ENCODE measurements around the gene CAMTA1. TPM values are rescaled to one million over a fixed set of nuclear protein-coding genes. Genes with fewer than 3 reads are reported as not detected.

Gene CAMTA1
- total and polyA plus RNA-seq, 9 of the 15 experiments (the other 6 are each of a cell fraction or from before 2014, with no cell fraction given), result 43.9 to 161 (median 65.9) TPM

DNA sequence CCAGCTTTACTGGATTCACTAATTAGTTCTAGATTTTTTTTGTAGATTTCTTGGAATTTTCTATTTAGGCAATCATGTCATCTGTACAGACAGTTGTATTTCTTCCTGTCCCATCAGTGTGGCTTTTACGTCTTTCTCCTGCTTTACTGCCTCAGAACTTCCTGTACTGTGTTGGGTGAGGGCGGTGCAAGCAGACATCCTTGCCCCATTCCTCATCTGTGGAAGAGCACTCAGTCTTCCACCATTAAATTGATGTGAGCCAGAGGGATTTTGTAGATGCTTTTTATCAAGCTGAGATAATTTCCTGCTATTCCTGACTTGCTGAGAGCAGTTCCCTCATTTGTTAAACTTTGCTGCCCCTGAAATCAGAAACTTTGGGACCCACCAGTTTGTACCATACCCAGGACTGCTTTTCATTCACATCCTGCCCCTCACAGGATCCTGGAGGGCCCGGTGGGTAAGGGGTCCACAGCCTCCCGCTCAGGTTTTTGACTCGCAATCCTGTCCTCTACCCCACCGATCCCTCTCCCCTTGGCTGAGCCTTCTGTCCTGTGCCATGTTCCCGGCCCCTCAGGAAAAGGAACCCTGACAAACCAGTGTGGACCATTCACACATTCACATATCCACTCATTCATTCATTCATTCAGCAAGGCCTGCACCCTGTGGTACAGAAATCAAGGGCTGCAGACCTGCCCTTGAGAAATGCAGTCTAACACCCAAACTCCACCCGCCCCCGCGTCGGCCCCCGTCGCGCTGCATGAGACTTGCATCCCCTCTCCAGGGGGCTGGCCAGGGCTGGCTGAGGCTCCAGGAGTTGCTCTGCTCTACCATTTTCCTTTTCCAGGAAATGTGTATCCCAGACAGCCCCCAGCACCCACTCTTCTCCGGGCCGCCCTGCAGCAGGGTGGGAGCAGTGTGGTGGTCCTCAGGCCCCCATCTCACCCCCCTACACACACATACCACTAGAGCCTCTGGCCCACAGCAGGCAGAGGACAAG is 739.4 kb downstream of the CAMTA1 start:
- no peak for DNase-seq (ENCODE audit: extremely low read depth in 1 of 4, low spot score in 3 of 4)
- no TSS peak for BruUV-seq (replicated peaks)
- intact Hi-C loops (cut with micrococcal nuclease), result no loop called here
- 1% methylated on average over 10 of the region's 16 CpGs for WGBS (ENCODE audit: insufficient coverage, low coverage, missing lambda C conversion rate)
- Histone ChIP-seq H3K4me3 (no peak overlapping the region), H3K36me3 (ENCODE audit: control insufficient read depth, insufficient read depth, low read length) (no peaks in the 10 kb centered on the region), H3K9me1 (ENCODE audit: control insufficient read depth, insufficient read depth, low read length) (no peaks in the 10 kb centered on the region), H4K20me1 (replicated peaks; ENCODE audit: control insufficient read depth, insufficient read depth, low read length) (peaks cover under 1% of the 10 kb centered on the region; the same call in 1 of the 2 replicates), H3K4me1 (replicated peaks in 1 of 2; ENCODE audit: control insufficient read depth in 2 of 2, insufficient read depth in 2 of 2, low read length in 2 of 2) (no peaks in the 10 kb centered on the region), H3K9ac (ENCODE audit: insufficient read depth in 1 of 2, low read depth in 2 of 2, low read length in 2 of 2) (no peak overlapping the region), H3K27ac (ENCODE audit: extremely low read depth, low read depth, low read length) (no peak overlapping the region), H3K79me2 (ENCODE audit: control insufficient read depth, insufficient read depth, low read length) (no peaks in the 10 kb centered on the region), H3K9me3 (replicated peaks; ENCODE audit: control insufficient read depth, insufficient read depth, low read depth, low read length) (no peaks in the 10 kb centered on the region), H3K4me2 (ENCODE audit: insufficient read depth, low read length) (no peak overlapping the region), H2AFZ (ENCODE audit: low read depth, low read length) (no peak overlapping the region), H3K27me3 (ENCODE audit: control insufficient read depth in 2 of 2, insufficient read depth in 2 of 2, low read length in 2 of 2) (peaks cover 2 to 38% of the 10 kb centered on the region in 2 experiments)
- POLR2A ChIA-PET, result no interaction called here
- in situ Hi-C loops (cut with MboI), result no loop called here
- CTCF ChIA-PET (ENCODE audit: low intra/inter-chr PET ratio), result no interaction called here
- no peak for FAIRE-seq
- no peak for TF ChIP-seq TEAD1 (CRISPR knock-in tag; IDR thresholded peaks at IDR 0.05)
- TF ChIP-seq ZC3H11A (IDR thresholded peaks at IDR 0.05; ENCODE audit: low read depth, low read length), result no peak
- TF ChIP-seq MIER1 (IDR thresholded peaks at IDR 0.05; ENCODE audit: low read depth), result no peak
- TF ChIP-seq TGIF2 (CRISPR knock-in tag; IDR thresholded peaks at IDR 0.05), result no peak
- TF ChIP-seq ZNF165 (CRISPR knock-in tag; IDR thresholded peaks at IDR 0.05; ENCODE audit: borderline replicate concordance), result no peak
- TF ChIP-seq NRF1 (conservative IDR thresholded peaks at IDR 0.05 in 1 of 2, IDR thresholded peaks at IDR 0.05 in 1 of 2), result no peak
- no peak for TF ChIP-seq PPARD (CRISPR knock-in tag; IDR thresholded peaks at IDR 0.05)
- TF ChIP-seq, protein P1, sequence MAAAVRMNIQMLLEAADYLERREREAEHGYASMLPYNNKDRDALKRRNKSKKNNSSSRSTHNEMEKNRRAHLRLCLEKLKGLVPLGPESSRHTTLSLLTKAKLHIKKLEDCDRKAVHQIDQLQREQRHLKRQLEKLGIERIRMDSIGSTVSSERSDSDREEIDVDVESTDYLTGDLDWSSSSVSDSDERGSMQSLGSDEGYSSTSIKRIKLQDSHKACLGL (CRISPR knock-in tag; IDR thresholded peaks at IDR 0.05; ENCODE audit: borderline replicate concordance, poor library complexity, severe bottlenecking), result no peak
- no peak for TF ChIP-seq ZNF436 (CRISPR knock-in tag; IDR thresholded peaks at IDR 0.05)
- TF ChIP-seq, protein P2, sequence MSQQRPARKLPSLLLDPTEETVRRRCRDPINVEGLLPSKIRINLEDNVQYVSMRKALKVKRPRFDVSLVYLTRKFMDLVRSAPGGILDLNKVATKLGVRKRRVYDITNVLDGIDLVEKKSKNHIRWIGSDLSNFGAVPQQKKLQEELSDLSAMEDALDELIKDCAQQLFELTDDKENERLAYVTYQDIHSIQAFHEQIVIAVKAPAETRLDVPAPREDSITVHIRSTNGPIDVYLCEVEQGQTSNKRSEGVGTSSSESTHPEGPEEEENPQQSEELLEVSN (IDR thresholded peaks at IDR 0.05; ENCODE audit: borderline replicate concordance in 1 of 2, extremely low read depth in 1 of 2, insufficient read depth in 1 of 2, insufficient read length in 1 of 2, low read depth in 1 of 2, low read length in 1 of 2, poor library complexity in 1 of 2, severe bottlenecking in 1 of 2), result no peak
- TF ChIP-seq ZNF766 (CRISPR knock-in tag; conservative IDR thresholded peaks at IDR 0.05), result no peak
- ATAC-seq, result no peak
